Mammary epithelial cell (primary cell): ENCODE results near the gene SESN2.

Experiments used
- CTCF ChIP-seq, 2 donors: IDR thresholded peaks in 1 of 2; conservative IDR thresholded peaks in 1 of 2; 2 replicates each; pipeline ENCODE4 v1.5.1; 2011 to 2012; ENCODE audit warnings: inconsistent platforms in 2 of 2, low read length in 2 of 2, mild to moderate bottlenecking in 2 of 2, control low read depth in 1 of 2, low read depth in 1 of 2; ENCODE audit not compliant: insufficient read depth in 1 of 2; ENCODE audit errors: extremely low read depth in 1 of 2
- EZH2 ChIP-seq: IDR thresholded peaks from 2 replicates; pipeline ENCODE4 v1.6.1; 2012; ENCODE audit warnings: low read length, inconsistent platforms, borderline replicate concordance

DNA sequence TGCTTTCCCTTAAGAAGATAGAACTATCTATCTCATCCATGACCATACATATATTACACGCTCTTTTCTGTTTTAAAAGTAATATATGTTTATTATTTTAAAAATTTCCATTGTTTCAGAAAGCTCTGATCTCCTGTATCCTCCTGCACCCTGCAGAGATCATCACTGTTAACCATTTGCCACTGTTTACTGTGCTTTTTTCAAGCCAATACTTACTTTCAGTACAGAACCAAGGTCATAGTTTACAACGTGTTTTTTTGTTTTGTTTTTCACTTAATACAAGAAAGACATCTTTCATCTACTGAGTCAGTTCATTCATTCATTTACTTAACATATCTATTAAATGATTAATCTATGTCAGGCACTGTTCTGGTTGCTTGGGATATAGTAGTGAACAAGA is 10.2 kb downstream of the SESN2 start:
- TF ChIP-seq CTCF (conservative IDR thresholded peaks at IDR 0.05 in 1 of 2, IDR thresholded peaks at IDR 0.05 in 1 of 2; ENCODE audit: extremely low read depth in 1 of 2, insufficient read depth in 1 of 2, low read depth in 1 of 2, low read length in 2 of 2) (no peak), EZH2 (no peak)
